ENCODE results near the gene TBCB. TPM values are rescaled to one million over a fixed set of nuclear protein-coding genes. Genes with fewer than 3 reads are reported as not detected.
"Not testable (repeated sequence)": the region's sequence is repeated elsewhere in the genome, so short reads cannot be mapped to it uniquely, and the experiment has no call there.

TBCB gene
- total and polyA plus RNA-seq, 2 experiments from 2014 or later: 279 to 304 TPM

DNA sequence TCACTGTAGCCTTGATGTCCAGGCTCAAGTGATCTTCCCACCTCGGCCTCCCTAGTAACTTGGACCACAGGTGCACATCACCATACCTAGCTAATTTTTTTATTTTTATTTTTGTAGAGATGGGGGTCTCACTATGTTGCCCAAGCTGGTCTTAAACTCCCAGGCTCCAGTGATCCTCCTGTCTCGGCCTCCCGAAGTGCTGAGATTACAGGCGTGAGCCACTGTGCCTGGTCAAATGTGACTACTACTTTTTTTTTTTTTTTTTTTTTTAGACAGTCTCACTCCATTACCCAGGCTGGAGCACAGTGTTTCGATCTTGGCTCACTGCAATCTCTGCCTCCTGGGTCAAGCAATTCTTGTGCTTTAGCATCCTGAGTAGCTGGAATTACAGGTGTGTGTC is 57.6 kb downstream of the TBCB start:
- in situ Hi-C loops (cut with MboI): no loop called here
- Histone ChIP-seq H3K79me2 (ENCODE audit: insufficient read depth) (no peaks in the 10 kb centered on the region), H3K4me3 (no peak overlapping the region), H3K9me3 (ENCODE audit: low read depth) (no peaks in the 10 kb centered on the region), H3K27ac (no peak overlapping the region), H3K4me1 (ENCODE audit: insufficient read depth) (peaks cover 5% of the 10 kb centered on the region; the same call in 1 of the 2 replicates), H3K4me2 (ENCODE audit: unreplicated experiment) (no peak overlapping the region), H3K9ac (no peak overlapping the region), H4K20me1 (ENCODE audit: insufficient read depth) (no peaks in the 10 kb centered on the region), H3F3A (ENCODE audit: insufficient read depth) (no peaks in the 10 kb centered on the region), H3K36me3 (ENCODE audit: low read depth) (no peaks in the 10 kb centered on the region), H2AFZ (no peak overlapping the region), H3K27me3 (replicated peaks; ENCODE audit: insufficient read depth) (no peaks in the 10 kb centered on the region), H3K9me2 (ENCODE audit: insufficient read depth) (no peaks in the 10 kb centered on the region)
- no peak for DNase-seq
- WGBS, 2 experiments (ENCODE audit: low coverage in 1 of 2, low lambda C conversion rate in 2 of 2, missing lambda C conversion rate in 2 of 2): 85 to 88% methylated on average over 5 of the region's 5 CpGs
- no peak for TF ChIP-seq EZH2 (IDR thresholded peaks at IDR 0.05; ENCODE audit: insufficient read depth, poor library complexity, severe bottlenecking)
- TF ChIP-seq EZH2phosphoT487 (IDR thresholded peaks at IDR 0.05; ENCODE audit: insufficient read depth, low read depth): no peak

DNA sequence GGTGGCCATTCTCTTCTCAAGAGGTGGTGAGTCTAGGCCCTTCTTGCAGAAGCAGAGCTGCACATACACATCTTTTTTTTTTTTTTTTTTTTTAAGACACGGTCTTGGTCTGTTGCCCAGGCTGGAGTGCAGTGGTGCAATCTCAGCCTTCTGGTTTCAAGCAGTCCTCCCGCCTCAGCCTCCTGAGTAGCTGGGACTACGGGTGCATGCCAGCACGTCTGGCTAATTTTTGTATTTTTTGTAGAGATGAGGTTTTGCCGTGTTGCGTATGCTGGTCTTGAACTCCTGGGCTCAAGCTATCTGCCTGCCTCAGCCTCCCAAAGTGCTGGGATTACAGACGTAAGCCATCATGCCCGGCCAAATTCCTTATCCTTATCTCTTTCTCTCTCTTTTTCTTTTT is 58.6 kb downstream of the TBCB start:
- H3K4me2 ChIP-seq (ENCODE audit: unreplicated experiment); H3K4me1 ChIP-seq (ENCODE audit: insufficient read depth); H3K9ac ChIP-seq; H4K20me1 ChIP-seq (ENCODE audit: insufficient read depth); H3F3A ChIP-seq (ENCODE audit: insufficient read depth); DNase-seq; in situ Hi-C loops (cut with MboI); H3K79me2 ChIP-seq (ENCODE audit: insufficient read depth); H3K27me3 ChIP-seq (replicated peaks; ENCODE audit: insufficient read depth); H3K27ac ChIP-seq; H2AFZ ChIP-seq; H3K36me3 ChIP-seq (ENCODE audit: low read depth); H3K9me3 ChIP-seq (ENCODE audit: low read depth); H3K9me2 ChIP-seq (ENCODE audit: insufficient read depth); H3K4me3 ChIP-seq: not testable (repeated sequence)
- 53 to 60% methylated on average over 8 of the region's 8 CpGs for WGBS, 2 experiments (ENCODE audit: low coverage in 1 of 2, low lambda C conversion rate in 2 of 2, missing lambda C conversion rate in 2 of 2)

Other genes with a start within 250 kb of the TBCB start
- gene APLP1, start 246.9 kb upstream of the TBCB start, total RNA-seq (2014; rRNA removed; shearing (Covaris generic)): 10.6 and 20.4 TPM in 2 replicates
- 16.7 and 16.8 TPM in 2 replicates for gene APLP1, start 246.9 kb upstream of the TBCB start, polyA plus RNA-seq (2016; fragmentation: Nextera tagmentation; extraction: Ambion mirVana)
- gene NFKBID, start 214.9 kb upstream of the TBCB start, total RNA-seq (2014; rRNA removed; shearing (Covaris generic)): 5.0 and 7.6 TPM in 2 replicates
- 3.9 and 7.1 TPM in 2 replicates for gene NFKBID, start 214.9 kb upstream of the TBCB start, polyA plus RNA-seq (2016; fragmentation: Nextera tagmentation; extraction: Ambion mirVana)
- not detected in 2 replicates for gene HCST, start 212.9 kb upstream of the TBCB start, total RNA-seq (2014; rRNA removed; shearing (Covaris generic))
- 9.1 and 11.3 TPM in 2 replicates for gene HCST, start 212.9 kb upstream of the TBCB start, polyA plus RNA-seq (2016; fragmentation: Nextera tagmentation; extraction: Ambion mirVana)
- gene TYROBP, start 207.2 kb upstream of the TBCB start, total RNA-seq (2014; rRNA removed; shearing (Covaris generic)): not detected in 2 replicates
- not detected in 2 replicates for gene TYROBP, start 207.2 kb upstream of the TBCB start, polyA plus RNA-seq (2016; fragmentation: Nextera tagmentation; extraction: Ambion mirVana)
- gene LRFN3, start 179.1 kb upstream of the TBCB start, total RNA-seq (2014; rRNA removed; shearing (Covaris generic)): 5.3 and 9.4 TPM in 2 replicates
- gene LRFN3, start 179.1 kb upstream of the TBCB start, polyA plus RNA-seq (2016; fragmentation: Nextera tagmentation; extraction: Ambion mirVana): 7.1 and 7.5 TPM in 2 replicates
- 38.3 and 49.7 TPM in 2 replicates for gene SDHAF1, start 120.3 kb upstream of the TBCB start, total RNA-seq (2014; rRNA removed; shearing (Covaris generic))
- 17.2 and 20.3 TPM in 2 replicates for gene SDHAF1, start 120.3 kb upstream of the TBCB start, polyA plus RNA-seq (2016; fragmentation: Nextera tagmentation; extraction: Ambion mirVana)
- gene SYNE4, start 106.7 kb upstream of the TBCB start, total RNA-seq (2014; rRNA removed; shearing (Covaris generic)): not detected in 2 replicates
- 0.11 and 0.31 TPM in 2 replicates for gene SYNE4, start 106.7 kb upstream of the TBCB start, polyA plus RNA-seq (2016; fragmentation: Nextera tagmentation; extraction: Ambion mirVana)
- gene ALKBH6, start 101.3 kb upstream of the TBCB start, total RNA-seq (2014; rRNA removed; shearing (Covaris generic)): 32.1 and 34.1 TPM in 2 replicates
- 25.6 and 29.2 TPM in 2 replicates for gene ALKBH6, start 101.3 kb upstream of the TBCB start, polyA plus RNA-seq (2016; fragmentation: Nextera tagmentation; extraction: Ambion mirVana)
- 10.9 and 14.9 TPM in 2 replicates for gene CLIP3, start 82.6 kb upstream of the TBCB start, total RNA-seq (2014; rRNA removed; shearing (Covaris generic))
- 48.2 and 49.0 TPM in 2 replicates for gene CLIP3, start 82.6 kb upstream of the TBCB start, polyA plus RNA-seq (2016; fragmentation: Nextera tagmentation; extraction: Ambion mirVana)
- gene THAP8, start 61.2 kb upstream of the TBCB start, total RNA-seq (2014; rRNA removed; shearing (Covaris generic)): 3.8 and 8.2 TPM in 2 replicates
- gene THAP8, start 61.2 kb upstream of the TBCB start, polyA plus RNA-seq (2016; fragmentation: Nextera tagmentation; extraction: Ambion mirVana): 11.8 and 12.8 TPM in 2 replicates
- gene WDR62, start 60.6 kb upstream of the TBCB start, total RNA-seq (2014; rRNA removed; shearing (Covaris generic)): 2.8 and 3.4 TPM in 2 replicates
- 2.6 and 2.7 TPM in 2 replicates for gene WDR62, start 60.6 kb upstream of the TBCB start, polyA plus RNA-seq (2016; fragmentation: Nextera tagmentation; extraction: Ambion mirVana)
- not detected in 2 replicates for gene OVOL3, start 4.3 kb upstream of the TBCB start, total RNA-seq (2014; rRNA removed; shearing (Covaris generic))
- gene OVOL3, start 4.3 kb upstream of the TBCB start, polyA plus RNA-seq (2016; fragmentation: Nextera tagmentation; extraction: Ambion mirVana): not detected in 2 replicates
- 44.1 and 44.4 TPM in 2 replicates for gene POLR2I, start 593 bp upstream of the TBCB start, total RNA-seq (2014; rRNA removed; shearing (Covaris generic))
- 130 and 143 TPM in 2 replicates for gene POLR2I, start 593 bp upstream of the TBCB start, polyA plus RNA-seq (2016; fragmentation: Nextera tagmentation; extraction: Ambion mirVana)
- gene CAPNS1, start 24.6 kb downstream of the TBCB start, total RNA-seq (2014; rRNA removed; shearing (Covaris generic)): 540 and 588 TPM in 2 replicates
- gene CAPNS1, start 24.6 kb downstream of the TBCB start, polyA plus RNA-seq (2016; fragmentation: Nextera tagmentation; extraction: Ambion mirVana): 344 and 353 TPM in 2 replicates
- gene COX7A1, start 37.0 kb downstream of the TBCB start, total RNA-seq (2014; rRNA removed; shearing (Covaris generic)): 8.4 and 9.2 TPM in 2 replicates
- gene COX7A1, start 37.0 kb downstream of the TBCB start, polyA plus RNA-seq (2016; fragmentation: Nextera tagmentation; extraction: Ambion mirVana): 93.2 and 95.6 TPM in 2 replicates
- gene ZNF565, start 99.2 kb downstream of the TBCB start, total RNA-seq (2014; rRNA removed; shearing (Covaris generic)): 1.6 and 2.1 TPM in 2 replicates
- 2.6 and 3.4 TPM in 2 replicates for gene ZNF565, start 99.2 kb downstream of the TBCB start, polyA plus RNA-seq (2016; fragmentation: Nextera tagmentation; extraction: Ambion mirVana)
- 63.2 and 64.6 TPM in 2 replicates for gene ZNF146, start 99.6 kb downstream of the TBCB start, total RNA-seq (2014; rRNA removed; shearing (Covaris generic))
- 55.7 and 60.0 TPM in 2 replicates for gene ZNF146, start 99.6 kb downstream of the TBCB start, polyA plus RNA-seq (2016; fragmentation: Nextera tagmentation; extraction: Ambion mirVana)

Measured in GM23248 (cell line).